ENCODE results near the gene OR6A2.

DNA sequence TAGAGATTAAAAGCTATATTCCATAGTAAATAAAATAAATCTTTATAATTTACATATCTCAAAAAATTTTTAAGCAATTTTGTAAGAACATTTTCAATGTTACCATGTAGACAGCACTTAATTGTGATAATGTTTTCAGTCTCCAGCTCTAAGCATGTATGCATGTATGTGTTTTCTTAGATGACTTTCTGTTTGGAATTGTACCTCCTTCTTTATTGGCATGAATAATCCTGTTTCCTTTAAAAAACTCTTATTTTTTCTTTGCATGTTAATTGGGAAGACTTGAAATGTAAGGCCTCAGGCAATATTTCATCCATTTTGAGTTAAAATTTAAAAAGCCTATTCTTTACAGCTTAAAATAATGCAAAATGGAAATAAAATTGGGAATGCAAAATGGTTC lies 18.7 kb downstream of the OR6A2 start:
- TF ChIP-seq, protein P1, sequence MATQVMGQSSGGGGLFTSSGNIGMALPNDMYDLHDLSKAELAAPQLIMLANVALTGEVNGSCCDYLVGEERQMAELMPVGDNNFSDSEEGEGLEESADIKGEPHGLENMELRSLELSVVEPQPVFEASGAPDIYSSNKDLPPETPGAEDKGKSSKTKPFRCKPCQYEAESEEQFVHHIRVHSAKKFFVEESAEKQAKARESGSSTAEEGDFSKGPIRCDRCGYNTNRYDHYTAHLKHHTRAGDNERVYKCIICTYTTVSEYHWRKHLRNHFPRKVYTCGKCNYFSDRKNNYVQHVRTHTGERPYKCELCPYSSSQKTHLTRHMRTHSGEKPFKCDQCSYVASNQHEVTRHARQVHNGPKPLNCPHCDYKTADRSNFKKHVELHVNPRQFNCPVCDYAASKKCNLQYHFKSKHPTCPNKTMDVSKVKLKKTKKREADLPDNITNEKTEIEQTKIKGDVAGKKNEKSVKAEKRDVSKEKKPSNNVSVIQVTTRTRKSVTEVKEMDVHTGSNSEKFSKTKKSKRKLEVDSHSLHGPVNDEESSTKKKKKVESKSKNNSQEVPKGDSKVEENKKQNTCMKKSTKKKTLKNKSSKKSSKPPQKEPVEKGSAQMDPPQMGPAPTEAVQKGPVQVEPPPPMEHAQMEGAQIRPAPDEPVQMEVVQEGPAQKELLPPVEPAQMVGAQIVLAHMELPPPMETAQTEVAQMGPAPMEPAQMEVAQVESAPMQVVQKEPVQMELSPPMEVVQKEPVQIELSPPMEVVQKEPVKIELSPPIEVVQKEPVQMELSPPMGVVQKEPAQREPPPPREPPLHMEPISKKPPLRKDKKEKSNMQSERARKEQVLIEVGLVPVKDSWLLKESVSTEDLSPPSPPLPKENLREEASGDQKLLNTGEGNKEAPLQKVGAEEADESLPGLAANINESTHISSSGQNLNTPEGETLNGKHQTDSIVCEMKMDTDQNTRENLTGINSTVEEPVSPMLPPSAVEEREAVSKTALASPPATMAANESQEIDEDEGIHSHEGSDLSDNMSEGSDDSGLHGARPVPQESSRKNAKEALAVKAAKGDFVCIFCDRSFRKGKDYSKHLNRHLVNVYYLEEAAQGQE (IDR thresholded peaks at IDR 0.05; ENCODE audit: low read depth, low read length) = no peak
- TF ChIP-seq, protein P2, sequence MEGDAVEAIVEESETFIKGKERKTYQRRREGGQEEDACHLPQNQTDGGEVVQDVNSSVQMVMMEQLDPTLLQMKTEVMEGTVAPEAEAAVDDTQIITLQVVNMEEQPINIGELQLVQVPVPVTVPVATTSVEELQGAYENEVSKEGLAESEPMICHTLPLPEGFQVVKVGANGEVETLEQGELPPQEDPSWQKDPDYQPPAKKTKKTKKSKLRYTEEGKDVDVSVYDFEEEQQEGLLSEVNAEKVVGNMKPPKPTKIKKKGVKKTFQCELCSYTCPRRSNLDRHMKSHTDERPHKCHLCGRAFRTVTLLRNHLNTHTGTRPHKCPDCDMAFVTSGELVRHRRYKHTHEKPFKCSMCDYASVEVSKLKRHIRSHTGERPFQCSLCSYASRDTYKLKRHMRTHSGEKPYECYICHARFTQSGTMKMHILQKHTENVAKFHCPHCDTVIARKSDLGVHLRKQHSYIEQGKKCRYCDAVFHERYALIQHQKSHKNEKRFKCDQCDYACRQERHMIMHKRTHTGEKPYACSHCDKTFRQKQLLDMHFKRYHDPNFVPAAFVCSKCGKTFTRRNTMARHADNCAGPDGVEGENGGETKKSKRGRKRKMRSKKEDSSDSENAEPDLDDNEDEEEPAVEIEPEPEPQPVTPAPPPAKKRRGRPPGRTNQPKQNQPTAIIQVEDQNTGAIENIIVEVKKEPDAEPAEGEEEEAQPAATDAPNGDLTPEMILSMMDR (IDR thresholded peaks at IDR 0.05 in 2 of 3, conservative IDR thresholded peaks at IDR 0.05 in 1 of 3; ENCODE audit: control insufficient read depth in 2 of 3, extremely low read depth in 1 of 3, insufficient read depth in 1 of 3, low read depth in 3 of 3, low read length in 3 of 3) = no peak
- TF ChIP-seq POLR2AphosphoS5 (IDR thresholded peaks at IDR 0.05; ENCODE audit: low read length) = no peak
